Measurements from ENCODE around the gene HCN2.

GRCh38 chr19:596263-596655 is 6.6 kb downstream of the HCN2 start:
- no peak for TF ChIP-seq CTCF (conservative IDR thresholded peaks at IDR 0.05; ENCODE audit: low read depth, low read length)
- TF ChIP-seq EZH2 (IDR thresholded peaks at IDR 0.05; ENCODE audit: borderline replicate concordance, low read depth, low read length, poor library complexity, severe bottlenecking), result no peak

Measured in A673 (cell line).